PC-3 (cell line): Measurements from ENCODE around the gene PROSER1.

Experiments used
- EZH2 ChIP-seq: fragments of 300-600 bp; sonication (generic); IDR thresholded peaks from one replicate; pipeline ENCODE4 v1.6.1; 2017; ENCODE audit warnings: antibody characterized with exemption, mild to moderate bottlenecking, low read length; ENCODE audit not compliant: unreplicated experiment
- TF ChIP-seq, protein P1 (sequence below): fragments of 300-600 bp; sonication (generic); conservative IDR thresholded peaks from 2 replicates; pipeline ENCODE4 v1.5.1; 2017; ENCODE audit warnings: antibody characterized with exemption, low read depth, mild to moderate bottlenecking, low read length

- TF ChIP-seq, protein P1, sequence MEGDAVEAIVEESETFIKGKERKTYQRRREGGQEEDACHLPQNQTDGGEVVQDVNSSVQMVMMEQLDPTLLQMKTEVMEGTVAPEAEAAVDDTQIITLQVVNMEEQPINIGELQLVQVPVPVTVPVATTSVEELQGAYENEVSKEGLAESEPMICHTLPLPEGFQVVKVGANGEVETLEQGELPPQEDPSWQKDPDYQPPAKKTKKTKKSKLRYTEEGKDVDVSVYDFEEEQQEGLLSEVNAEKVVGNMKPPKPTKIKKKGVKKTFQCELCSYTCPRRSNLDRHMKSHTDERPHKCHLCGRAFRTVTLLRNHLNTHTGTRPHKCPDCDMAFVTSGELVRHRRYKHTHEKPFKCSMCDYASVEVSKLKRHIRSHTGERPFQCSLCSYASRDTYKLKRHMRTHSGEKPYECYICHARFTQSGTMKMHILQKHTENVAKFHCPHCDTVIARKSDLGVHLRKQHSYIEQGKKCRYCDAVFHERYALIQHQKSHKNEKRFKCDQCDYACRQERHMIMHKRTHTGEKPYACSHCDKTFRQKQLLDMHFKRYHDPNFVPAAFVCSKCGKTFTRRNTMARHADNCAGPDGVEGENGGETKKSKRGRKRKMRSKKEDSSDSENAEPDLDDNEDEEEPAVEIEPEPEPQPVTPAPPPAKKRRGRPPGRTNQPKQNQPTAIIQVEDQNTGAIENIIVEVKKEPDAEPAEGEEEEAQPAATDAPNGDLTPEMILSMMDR = 0 out of 2 replicates have a peak, but pooled peaks have one; percentile 26
- TF ChIP-seq EZH2 = no peak
Observed at GRCh38 chr13:38970380-38971051, 67.4 kb downstream of the PROSER1 start.
